A549 treated with GW870086 at 1 μM for 4 hours (cell line): ENCODE measurements around the gene PRKAG1. TPM values are rescaled to one million over a fixed set of nuclear protein-coding genes. Genes with fewer than 3 reads are reported as not detected.

Experiments used
- total RNA-seq: library from RNA; stranded (reverse); fragments of 200-300 nt; extraction: Qiagen RNA extraction; gene quantifications from 5 replicates; pipeline ENCODE4 v1.2.3, GENCODE V29; 2022; ENCODE audit warnings: low read depth

PRKAG1 gene
- 38.1 to 44.3 TPM (median 40.4 TPM) in 5 replicates for total RNA-seq

GRCh38 chr12:49018261-49019119, at the start of gene PRKAG1:
TSS of gene PRKAG1 (minus strand) at chr12:49018776. CDS start at chr12:49018740, 36 bp downstream.

GRCh38 chr12:49060237-49061156, 41.9 kb upstream of the PRKAG1 start, which contains the start of gene KMT2D:
TSS of gene KMT2D (minus strand) at chr12:49060794. CDS start at chr12:49055324, 5,470 bp downstream.

GRCh38 chr12:48999371-49000131, 19.0 kb downstream of the PRKAG1 start, which contains the start of gene DDN:
TSS of gene DDN (minus strand) at chr12:48999375. CDS start at chr12:48999287, 88 bp downstream.

GRCh38 chr12:48978291-48978740, 40.3 kb downstream of the PRKAG1 start, which contains the start of gene WNT1:
TSS of gene WNT1 (plus strand) at chr12:48978322. CDS start at chr12:48978651, 329 bp downstream.

GRCh38 chr12:48957141-48958048, 61.2 kb downstream of the PRKAG1 start, which contains the start of gene ARF3:
TSS of gene ARF3 (minus strand) at chr12:48957487. CDS start at chr12:48941095, 16,392 bp downstream.

Other genes with a start within 250 kb of the PRKAG1 start
- gene ADCY6, start 229.7 kb downstream of the PRKAG1 start, total RNA-seq, result 9.0 to 15.8 TPM (median 13.2 TPM) in 5 replicates
- gene CACNB3, start 200.3 kb downstream of the PRKAG1 start, total RNA-seq, result 30.6 to 48.3 TPM (median 34.2 TPM) in 5 replicates
- 71.7 to 79.1 TPM (median 78.2 TPM) in 5 replicates for gene DDX23, start 166.6 kb downstream of the PRKAG1 start, total RNA-seq
- gene RND1, start 152.9 kb downstream of the PRKAG1 start, total RNA-seq, result 4.3 to 9.8 TPM (median 8.0 TPM) in 5 replicates
- 49.5 to 64.1 TPM (median 58.9 TPM) in 5 replicates for gene FKBP11, start 93.3 kb downstream of the PRKAG1 start, total RNA-seq
- 103 to 164 TPM (median 149 TPM) in 5 replicates for gene ARF3, start 61.3 kb downstream of the PRKAG1 start, total RNA-seq
- gene WNT10B, start 47.0 kb downstream of the PRKAG1 start, total RNA-seq, result 1.5 to 2.5 TPM (median 2.1 TPM) in 5 replicates
- 0.24 TPM in 1 of 5 replicates, not detected in the others for gene WNT1, start 40.5 kb downstream of the PRKAG1 start, total RNA-seq
- gene DDN, start 19.4 kb downstream of the PRKAG1 start, total RNA-seq, result 0.48 to 0.78 TPM (median 0.74 TPM) in 5 replicates
- 29.9 to 39.0 TPM (median 36.8 TPM) in 5 replicates for gene KMT2D, start 42.0 kb upstream of the PRKAG1 start, total RNA-seq
- gene RHEBL1, start 51.2 kb upstream of the PRKAG1 start, total RNA-seq, result 3.4 to 4.9 TPM (median 4.2 TPM) in 5 replicates
- 0.03 TPM in 1 of 5 replicates, not detected in the others for gene DHH, start 76.0 kb upstream of the PRKAG1 start, total RNA-seq
- gene LMBR1L, start 92.1 kb upstream of the PRKAG1 start, total RNA-seq, result 11.9 to 19.3 TPM (median 15.0 TPM) in 5 replicates
- gene TUBA1B, start 112.6 kb upstream of the PRKAG1 start, total RNA-seq, result 2,278 to 2,452 TPM (median 2,334 TPM) in 5 replicates
- gene TUBA1A, start 170.3 kb upstream of the PRKAG1 start, total RNA-seq, result 177 to 211 TPM (median 198 TPM) in 5 replicates
- gene TUBA1C, start 246.3 kb upstream of the PRKAG1 start, total RNA-seq, result 1,619 to 2,061 TPM (median 1,698 TPM) in 5 replicates